GM18858 (cell line): Measurements from ENCODE around the gene NLRC5.
"Not testable (repeated sequence)": the region's sequence is repeated elsewhere in the genome, so short reads cannot be mapped to it uniquely, and the experiment has no call there.

Source experiments
- ATAC-seq: cut with Tn5 transposase; IDR thresholded peaks from one replicate; pipeline ENCODE4 v1.9.1; 2021; ENCODE audit not compliant: unreplicated experiment

Gene NLRC5

GRCh38 chr16:57069053-57069452 lies 79.7 kb downstream of the NLRC5 start:
- no peak for ATAC-seq

- no peak for ATAC-seq
Observed at GRCh38 chr16:57069635-57070370, 80.4 kb downstream of the NLRC5 start.

GRCh38 chr16:57070424-57070823 lies 81.1 kb downstream of the NLRC5 start:
- no peak for ATAC-seq

GRCh38 chr16:57071081-57071732 lies 81.8 kb downstream of the NLRC5 start:
- ATAC-seq: not testable (repeated sequence)

GRCh38 chr16:57071831-57072582 lies 82.7 kb downstream of the NLRC5 start:
- ATAC-seq: no peak

GRCh38 chr16:57072616-57073275 lies 83.4 kb downstream of the NLRC5 start:
- ATAC-seq: no peak

GRCh38 chr16:57077714-57078113 lies 88.4 kb downstream of the NLRC5 start:
- ATAC-seq: no peak

GRCh38 chr16:57081744-57082143 lies 92.4 kb downstream of the NLRC5 start:
- ATAC-seq: no peak

GRCh38 chr16:57082664-57083063 lies 93.3 kb downstream of the NLRC5 start:
- ATAC-seq: no peak

- ATAC-seq: no peak
Observed at GRCh38 chr16:57083485-57084126, 94.2 kb downstream of the NLRC5 start.

GRCh38 chr16:57084257-57084770 lies 95.0 kb downstream of the NLRC5 start:
- peak; percentile 62 for ATAC-seq

GRCh38 chr16:57084996-57085395 lies 95.6 kb downstream of the NLRC5 start:
- ATAC-seq: no peak

- ATAC-seq: no peak
Observed at GRCh38 chr16:57087003-57087402, 97.6 kb downstream of the NLRC5 start.

GRCh38 chr16:57089406-57089805 lies 100.0 kb downstream of the NLRC5 start:
- ATAC-seq: no peak

GRCh38 chr16:57091200-57091974 lies 102.0 kb downstream of the NLRC5 start:
- ATAC-seq: no peak

GRCh38 chr16:57091975-57092785 lies 102.8 kb downstream of the NLRC5 start, which contains the start of gene CPNE2:
TSS of gene CPNE2 (plus strand) at chr16:57092583. CDS start at chr16:57110743, 18,160 bp downstream.
- ATAC-seq: no peak

- no peak for ATAC-seq
Observed at GRCh38 chr16:57092786-57093411, 103.5 kb downstream of the NLRC5 start.
